ENCODE results near the gene MYO19. TPM values are rescaled to one million over a fixed set of nuclear protein-coding genes. Genes with fewer than 3 reads are reported as not detected.

Gene MYO19
- total RNA-seq, 1 donor from 2014 or later: 40.7 TPM

- no peak for TF ChIP-seq CTCF (IDR thresholded peaks at IDR 0.05)
- H3K27ac ChIP-seq: no peak overlapping the region
- intact Hi-C loops (cut with DNase I): no loop called here
- no peaks in the 10 kb centered on the region for H3K27me3 ChIP-seq
- DNase-seq (ENCODE audit: low spot score in 2 of 2): no peak
- H3K9me3 ChIP-seq: no peaks in the 10 kb centered on the region
- no peaks in the 10 kb centered on the region for H3K4me1 ChIP-seq
- peaks cover 22 to 63% of the 10 kb centered on the region in 2 donors for H3K36me3 ChIP-seq
- no peak overlapping the region for H3K4me3 ChIP-seq
Measured at GRCh38 chr17:36527621-36528250, 6.9 kb downstream of the MYO19 start.

- no peak overlapping the region for H3K4me3 ChIP-seq
- TF ChIP-seq CTCF (IDR thresholded peaks at IDR 0.05): no peak
- H3K36me3 ChIP-seq: peaks cover 17 to 60% of the 10 kb centered on the region in 2 donors
- intact Hi-C loops (cut with DNase I): no loop called here
- no peak for DNase-seq (ENCODE audit: low spot score in 2 of 2)
- H3K27ac ChIP-seq: no peak overlapping the region
- H3K4me1 ChIP-seq: no peaks in the 10 kb centered on the region
- H3K9me3 ChIP-seq: no peaks in the 10 kb centered on the region
- no peaks in the 10 kb centered on the region for H3K27me3 ChIP-seq
Measured at GRCh38 chr17:36525888-36526287, 8.8 kb downstream of the MYO19 start.

GRCh38 chr17:36525113-36525512 is 9.6 kb downstream of the MYO19 start:
- H3K36me3 ChIP-seq: peaks cover 17 to 60% of the 10 kb centered on the region in 2 donors
- no peaks in the 10 kb centered on the region for H3K4me1 ChIP-seq
- no peaks in the 10 kb centered on the region for H3K27me3 ChIP-seq
- TF ChIP-seq CTCF (IDR thresholded peaks at IDR 0.05): no peak
- H3K27ac ChIP-seq: no peak overlapping the region
- H3K4me3 ChIP-seq: no peak overlapping the region
- H3K9me3 ChIP-seq: no peaks in the 10 kb centered on the region
- intact Hi-C loops (cut with DNase I): no loop called here
- no peak for DNase-seq (ENCODE audit: low spot score in 2 of 2)

GRCh38 chr17:36524428-36524876 is 10.2 kb downstream of the MYO19 start:
- Histone ChIP-seq H3K36me3 (peaks cover 17 to 60% of the 10 kb centered on the region in 2 donors), H3K9me3 (no peaks in the 10 kb centered on the region), H3K27ac (no peak overlapping the region), H3K4me3 (no peak overlapping the region), H3K27me3 (no peaks in the 10 kb centered on the region), H3K4me1 (no peaks in the 10 kb centered on the region)
- no peak for DNase-seq (ENCODE audit: low spot score in 2 of 2)
- TF ChIP-seq CTCF (IDR thresholded peaks at IDR 0.05): no peak
- intact Hi-C loops (cut with DNase I): no loop called here

- H3K9me3 ChIP-seq: no peaks in the 10 kb centered on the region
- H3K27ac ChIP-seq: no peak overlapping the region
- peaks cover 17 to 54% of the 10 kb centered on the region in 2 donors for H3K36me3 ChIP-seq
- no peaks in the 10 kb centered on the region for H3K27me3 ChIP-seq
- no peak overlapping the region for H3K4me3 ChIP-seq
- DNase-seq (ENCODE audit: low spot score in 2 of 2): no peak
- TF ChIP-seq CTCF (IDR thresholded peaks at IDR 0.05): no peak
- no peaks in the 10 kb centered on the region for H3K4me1 ChIP-seq
- intact Hi-C loops (cut with DNase I): no loop called here
Measured at GRCh38 chr17:36523113-36523512, 11.6 kb downstream of the MYO19 start.

GRCh38 chr17:36515837-36516236 is 18.8 kb downstream of the MYO19 start:
- H3K36me3 ChIP-seq: peaks cover 4 to 23% of the 10 kb centered on the region in 2 donors

More at GRCh38 chr17:36515837-36516236, 18.8 kb downstream of the MYO19 start:
- Histone ChIP-seq H3K9me3 (no peaks in the 10 kb centered on the region), H3K4me3 (no peak overlapping the region), H3K4me1 (no peaks in the 10 kb centered on the region), H3K27ac (no peak overlapping the region), H3K27me3 (no peaks in the 10 kb centered on the region)
- DNase-seq (ENCODE audit: low spot score in 2 of 2): no peak
- intact Hi-C loops (cut with DNase I): no loop called here
- no peak for TF ChIP-seq CTCF (IDR thresholded peaks at IDR 0.05)

Measured in ascending aorta (tissue), 2 donors.